Neural crest cell (in vitro differentiated cells): ENCODE results near the gene CACNG7. TPM values are rescaled to one million over a fixed set of nuclear protein-coding genes. Genes with fewer than 3 reads are reported as not detected.
A peak's percentile ranks its signal among the peaks of the same experiment; 100 is the strongest.

ENCODE experiments used
- DNase-seq: peaks from one replicate; pipeline ENCODE4 v3.0.0; 2021; ENCODE audit warnings: low read depth, mixed read lengths, low spot score
- H3K27ac Mint-ChIP-seq: one replicate; pipeline ENCODE4 v1.8.0; 2021; ENCODE audit warnings: mild to moderate bottlenecking, mixed read lengths; ENCODE audit not compliant: unreplicated experiment
- H3K27me3 Mint-ChIP-seq: 2 replicates; pipeline ENCODE4 v1.8.0; 2021; ENCODE audit warnings: low read depth, mild to moderate bottlenecking, mixed read lengths
- H3K36me3 Mint-ChIP-seq: 2 replicates; pipeline ENCODE4 v1.8.0; 2021; ENCODE audit warnings: low read depth, mild to moderate bottlenecking, mixed read lengths
- H3K4me1 Mint-ChIP-seq: 2 replicates; pipeline ENCODE4 v1.8.0; 2021; ENCODE audit warnings: mixed read lengths
- H3K4me3 Mint-ChIP-seq: one replicate; pipeline ENCODE4 v1.8.0; 2021; ENCODE audit warnings: mild to moderate bottlenecking, mixed read lengths
- H3K9me3 Mint-ChIP-seq: 2 replicates; pipeline ENCODE4 v1.8.0; 2021; ENCODE audit warnings: mixed read lengths
- CTCF ChIP-seq: fragments of 200-600 bp; sonication (generic); conservative IDR thresholded peaks from 2 replicates; pipeline ENCODE4 v1.5.0; 2021; ENCODE audit warnings: antibody characterized with exemption, mild to moderate bottlenecking
- total RNA-seq: library from RNA; stranded (reverse); gene quantifications from 2 replicates; pipeline ENCODE4 v1.2.1, GENCODE V29; 2021

The CACNG7 gene
- total RNA-seq, 1 donor from 2014 or later: 25.3 TPM

- DNase-seq: no peak
- H3K4me3 Mint-ChIP-seq: no peak overlapping the region
- peaks cover 52% of the 10 kb centered on the region for H3K27me3 Mint-ChIP-seq
- no peaks in the 10 kb centered on the region for H3K9me3 Mint-ChIP-seq
- peaks cover 13% of the 10 kb centered on the region for H3K4me1 Mint-ChIP-seq
- no peak for TF ChIP-seq CTCF
- no peaks in the 10 kb centered on the region for H3K36me3 Mint-ChIP-seq
- no peak overlapping the region for H3K27ac Mint-ChIP-seq
Observed at GRCh38 chr19:53885036-53885435, 24.0 kb upstream of the CACNG7 start.

GRCh38 chr19:53892301-53892980 lies 16.6 kb upstream of the CACNG7 start:
- no peak for DNase-seq
- H3K9me3 Mint-ChIP-seq: no peaks in the 10 kb centered on the region
- no peak overlapping the region for H3K27ac Mint-ChIP-seq
- H3K36me3 Mint-ChIP-seq: no peaks in the 10 kb centered on the region
- peak overlapping the region; percentile 74 for H3K4me3 Mint-ChIP-seq
- H3K4me1 Mint-ChIP-seq: peaks cover 26% of the 10 kb centered on the region
- TF ChIP-seq CTCF: no peak
- peaks cover 58% of the 10 kb centered on the region for H3K27me3 Mint-ChIP-seq

- H3K36me3 Mint-ChIP-seq: no peaks in the 10 kb centered on the region
- H3K4me1 Mint-ChIP-seq: peaks cover 24% of the 10 kb centered on the region
- no peaks in the 10 kb centered on the region for H3K9me3 Mint-ChIP-seq
- DNase-seq: no peak
- no peak overlapping the region for H3K27ac Mint-ChIP-seq
- no peak for TF ChIP-seq CTCF
- H3K4me3 Mint-ChIP-seq: peak overlapping the region; percentile 74
- peaks cover 60% of the 10 kb centered on the region for H3K27me3 Mint-ChIP-seq
Observed at GRCh38 chr19:53892981-53893325, 16.1 kb upstream of the CACNG7 start.

GRCh38 chr19:53894707-53895106 lies 14.4 kb upstream of the CACNG7 start:
- Mint-ChIP-seq H3K4me3 (no peak overlapping the region), H3K36me3 (no peaks in the 10 kb centered on the region), H3K27ac (no peak overlapping the region), H3K9me3 (no peaks in the 10 kb centered on the region), H3K27me3 (peaks cover 68% of the 10 kb centered on the region), H3K4me1 (peaks cover 23% of the 10 kb centered on the region)
- no peak for DNase-seq
- TF ChIP-seq CTCF: no peak

- H3K4me3 Mint-ChIP-seq: peak overlapping the region; percentile 10
- H3K9me3 Mint-ChIP-seq: no peaks in the 10 kb centered on the region
- H3K27ac Mint-ChIP-seq: no peak overlapping the region
- TF ChIP-seq CTCF: no peak
- peaks cover 73% of the 10 kb centered on the region for H3K27me3 Mint-ChIP-seq
- H3K4me1 Mint-ChIP-seq: peaks cover 21% of the 10 kb centered on the region
- no peaks in the 10 kb centered on the region for H3K36me3 Mint-ChIP-seq
- DNase-seq: no peak
Observed at GRCh38 chr19:53896682-53897081, 12.4 kb upstream of the CACNG7 start.
